ENCODE measurements around the gene REEP3. TPM values are rescaled to one million over a fixed set of nuclear protein-coding genes. Genes with fewer than 3 reads are reported as not detected.

REEP3 gene
- total RNA-seq, 2 donors from 2014 or later = 30.7 to 33.0 TPM

DNA sequence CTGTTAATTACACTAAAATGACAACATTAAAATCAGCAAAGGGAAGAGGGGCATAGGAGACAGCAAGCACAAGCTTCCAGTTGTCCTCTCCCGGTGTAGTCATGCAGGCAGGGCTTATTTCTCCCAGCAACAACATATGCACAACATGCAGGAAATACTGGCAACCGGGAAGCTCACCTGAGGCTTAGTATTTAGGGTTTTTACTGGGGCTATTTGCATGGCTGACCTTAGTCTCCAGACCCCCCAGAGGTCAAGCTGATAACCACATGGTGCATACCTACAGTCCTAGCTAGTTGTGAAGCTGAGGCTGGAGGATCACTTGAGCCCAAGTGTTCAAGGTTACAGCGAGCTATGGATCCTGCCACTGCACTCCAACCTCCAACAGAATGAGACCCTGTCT is 42.6 kb upstream of the REEP3 start:
- 38% methylated on average over 3 of the region's 3 CpGs; no CpG with 5 or more reads in 1 of the 2 experiments for WGBS, 2 experiments (ENCODE audit: insufficient coverage in 1 of 2, insufficient read length in 1 of 2)
- Histone ChIP-seq H3K9ac (ENCODE audit: extremely low read depth, low read length, poor library complexity, severe bottlenecking) (no peak overlapping the region), H3K9me3 (ENCODE audit: control insufficient read depth, low read length) (no peaks in the 10 kb centered on the region), H3K4me3 (ENCODE audit: low read length) (peak overlapping the region; percentile 56), H3K4me1 (ENCODE audit: control insufficient read depth, insufficient read depth, low read length) (peaks cover 21% of the 10 kb centered on the region), H3K27me3 (ENCODE audit: control insufficient read depth, insufficient read depth, low read length, poor library complexity, severe bottlenecking) (no peaks in the 10 kb centered on the region), H3K36me3 (ENCODE audit: control insufficient read depth, insufficient read depth, low read length) (no peaks in the 10 kb centered on the region), H3K27ac (ENCODE audit: low read depth, low read length) (no peak overlapping the region)
- H3K27ac Mint-ChIP-seq = peak overlapping the region; percentile 82
- peaks cover 40% of the 10 kb centered on the region for H3K4me1 Mint-ChIP-seq
- H3K36me3 Mint-ChIP-seq (ENCODE audit: low read depth) = no peaks in the 10 kb centered on the region
- H3K4me3 Mint-ChIP-seq = peak overlapping the region; percentile 27
- TF ChIP-seq, protein P1, sequence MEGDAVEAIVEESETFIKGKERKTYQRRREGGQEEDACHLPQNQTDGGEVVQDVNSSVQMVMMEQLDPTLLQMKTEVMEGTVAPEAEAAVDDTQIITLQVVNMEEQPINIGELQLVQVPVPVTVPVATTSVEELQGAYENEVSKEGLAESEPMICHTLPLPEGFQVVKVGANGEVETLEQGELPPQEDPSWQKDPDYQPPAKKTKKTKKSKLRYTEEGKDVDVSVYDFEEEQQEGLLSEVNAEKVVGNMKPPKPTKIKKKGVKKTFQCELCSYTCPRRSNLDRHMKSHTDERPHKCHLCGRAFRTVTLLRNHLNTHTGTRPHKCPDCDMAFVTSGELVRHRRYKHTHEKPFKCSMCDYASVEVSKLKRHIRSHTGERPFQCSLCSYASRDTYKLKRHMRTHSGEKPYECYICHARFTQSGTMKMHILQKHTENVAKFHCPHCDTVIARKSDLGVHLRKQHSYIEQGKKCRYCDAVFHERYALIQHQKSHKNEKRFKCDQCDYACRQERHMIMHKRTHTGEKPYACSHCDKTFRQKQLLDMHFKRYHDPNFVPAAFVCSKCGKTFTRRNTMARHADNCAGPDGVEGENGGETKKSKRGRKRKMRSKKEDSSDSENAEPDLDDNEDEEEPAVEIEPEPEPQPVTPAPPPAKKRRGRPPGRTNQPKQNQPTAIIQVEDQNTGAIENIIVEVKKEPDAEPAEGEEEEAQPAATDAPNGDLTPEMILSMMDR (conservative IDR thresholded peaks at IDR 0.05) = peak; percentile 22
- H3K27me3 Mint-ChIP-seq (ENCODE audit: insufficient read depth) = no peaks in the 10 kb centered on the region
- H3K9me3 Mint-ChIP-seq = no peaks in the 10 kb centered on the region
- DNase-seq = peak; percentile 84

- H3K27me3 Mint-ChIP-seq (ENCODE audit: insufficient read depth) = no peaks in the 10 kb centered on the region
- no peaks in the 10 kb centered on the region for H3K36me3 Mint-ChIP-seq (ENCODE audit: low read depth)
- H3K4me3 Mint-ChIP-seq = no peak overlapping the region
- Histone ChIP-seq H3K27me3 (ENCODE audit: control insufficient read depth, insufficient read depth, low read length, poor library complexity, severe bottlenecking) (no peaks in the 10 kb centered on the region), H3K27ac (ENCODE audit: low read depth, low read length) (no peak overlapping the region), H3K36me3 (ENCODE audit: control insufficient read depth, insufficient read depth, low read length) (no peaks in the 10 kb centered on the region), H3K9me3 (ENCODE audit: control insufficient read depth, low read length) (no peaks in the 10 kb centered on the region), H3K4me1 (ENCODE audit: control insufficient read depth, insufficient read depth, low read length) (peaks cover 16% of the 10 kb centered on the region), H3K9ac (ENCODE audit: extremely low read depth, low read length, poor library complexity, severe bottlenecking) (no peak overlapping the region), H3K4me3 (ENCODE audit: low read length) (no peak overlapping the region)
- 94 to 100% methylated on average over 4 to 5 of the region's 5 CpGs for WGBS, 2 experiments (ENCODE audit: insufficient coverage in 1 of 2, insufficient read length in 1 of 2)
- TF ChIP-seq, protein P1 (conservative IDR thresholded peaks at IDR 0.05) = no peak
- H3K9me3 Mint-ChIP-seq = no peaks in the 10 kb centered on the region
- peaks cover 38% of the 10 kb centered on the region for H3K4me1 Mint-ChIP-seq
- no peak overlapping the region for H3K27ac Mint-ChIP-seq
- DNase-seq = no peak
These were observed 41.0 kb upstream of the REEP3 start for GRCh38 chr10:63480237-63480636.

DNA sequence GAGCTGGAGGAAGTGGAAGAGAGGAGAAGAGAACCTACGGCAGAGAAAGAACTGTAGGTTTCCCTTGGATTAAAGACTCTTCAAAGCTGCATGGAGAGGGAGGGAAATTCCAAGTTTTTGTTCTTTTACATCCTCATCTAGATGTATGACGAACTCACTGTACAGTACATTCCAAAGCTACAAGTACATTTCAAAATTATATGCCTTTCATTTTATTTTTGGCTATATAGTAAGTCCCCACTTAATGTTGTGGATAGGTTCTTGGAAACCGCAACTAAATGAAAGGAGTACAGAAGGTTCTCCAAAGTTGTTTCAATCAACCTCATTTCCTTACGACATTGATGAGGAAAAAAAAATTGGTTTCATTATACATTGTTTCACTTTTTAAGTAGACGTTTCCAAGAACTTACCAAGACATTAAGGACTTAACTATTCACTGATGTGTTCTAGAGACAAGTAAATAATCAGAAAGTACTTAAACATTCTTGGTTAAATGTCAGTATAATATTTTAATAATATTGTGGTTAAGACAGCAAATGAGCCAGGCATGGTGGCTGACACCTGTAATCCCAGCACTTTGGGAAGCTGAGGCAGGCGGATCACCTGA is 39.3 kb upstream of the REEP3 start:
- H3K4me1 ChIP-seq (ENCODE audit: control insufficient read depth, insufficient read depth, low read length) = peaks cover 24% of the 10 kb centered on the region
- Mint-ChIP-seq H3K27ac (no peak overlapping the region), H3K4me3 (no peak overlapping the region), H3K27me3 (ENCODE audit: insufficient read depth) (no peaks in the 10 kb centered on the region), H3K36me3 (ENCODE audit: low read depth) (no peaks in the 10 kb centered on the region), H3K9me3 (no peaks in the 10 kb centered on the region), H3K4me1 (peaks cover 34% of the 10 kb centered on the region)
- 78 to 96% methylated on average over 2 to 5 of the region's 6 CpGs for WGBS, 2 experiments (ENCODE audit: insufficient coverage in 1 of 2, insufficient read length in 1 of 2)
- H3K9me3 ChIP-seq (ENCODE audit: control insufficient read depth, low read length) = no peaks in the 10 kb centered on the region
- H3K36me3 ChIP-seq (ENCODE audit: control insufficient read depth, insufficient read depth, low read length) = no peaks in the 10 kb centered on the region
- no peak overlapping the region for H3K4me3 ChIP-seq (ENCODE audit: low read length)
- H3K9ac ChIP-seq (ENCODE audit: extremely low read depth, low read length, poor library complexity, severe bottlenecking) = no peak overlapping the region
- DNase-seq = no peak
- TF ChIP-seq, protein P1 (conservative IDR thresholded peaks at IDR 0.05) = no peak
- H3K27ac ChIP-seq (ENCODE audit: low read depth, low read length) = no peak overlapping the region
- no peaks in the 10 kb centered on the region for H3K27me3 ChIP-seq (ENCODE audit: control insufficient read depth, insufficient read depth, low read length, poor library complexity, severe bottlenecking)
